Measurements from ENCODE around the gene UEVLD.
A peak's percentile ranks its signal among the peaks of the same experiment; 100 is the strongest.
"Not testable (repeated sequence)": the region's sequence is repeated elsewhere in the genome, so short reads cannot be mapped to it uniquely, and the experiment has no call there.

Gene UEVLD

GRCh38 chr11:18588297-18589252, at the start of gene UEVLD:
Gene UEVLD, minus strand, starts transcription at chr11:18588734. Its CDS starts 80 bp downstream, at chr11:18588654.
- DNase-seq, result peak; percentile 87

- peak; percentile 99 for DNase-seq
Measured at GRCh38 chr11:18634140-18635032, 45.9 kb upstream of the UEVLD start, which contains the start of gene SPTY2D1. Gene SPTY2D1, minus strand, starts transcription at chr11:18634342. Its CDS starts 85 bp downstream, at chr11:18634257.

DNA sequence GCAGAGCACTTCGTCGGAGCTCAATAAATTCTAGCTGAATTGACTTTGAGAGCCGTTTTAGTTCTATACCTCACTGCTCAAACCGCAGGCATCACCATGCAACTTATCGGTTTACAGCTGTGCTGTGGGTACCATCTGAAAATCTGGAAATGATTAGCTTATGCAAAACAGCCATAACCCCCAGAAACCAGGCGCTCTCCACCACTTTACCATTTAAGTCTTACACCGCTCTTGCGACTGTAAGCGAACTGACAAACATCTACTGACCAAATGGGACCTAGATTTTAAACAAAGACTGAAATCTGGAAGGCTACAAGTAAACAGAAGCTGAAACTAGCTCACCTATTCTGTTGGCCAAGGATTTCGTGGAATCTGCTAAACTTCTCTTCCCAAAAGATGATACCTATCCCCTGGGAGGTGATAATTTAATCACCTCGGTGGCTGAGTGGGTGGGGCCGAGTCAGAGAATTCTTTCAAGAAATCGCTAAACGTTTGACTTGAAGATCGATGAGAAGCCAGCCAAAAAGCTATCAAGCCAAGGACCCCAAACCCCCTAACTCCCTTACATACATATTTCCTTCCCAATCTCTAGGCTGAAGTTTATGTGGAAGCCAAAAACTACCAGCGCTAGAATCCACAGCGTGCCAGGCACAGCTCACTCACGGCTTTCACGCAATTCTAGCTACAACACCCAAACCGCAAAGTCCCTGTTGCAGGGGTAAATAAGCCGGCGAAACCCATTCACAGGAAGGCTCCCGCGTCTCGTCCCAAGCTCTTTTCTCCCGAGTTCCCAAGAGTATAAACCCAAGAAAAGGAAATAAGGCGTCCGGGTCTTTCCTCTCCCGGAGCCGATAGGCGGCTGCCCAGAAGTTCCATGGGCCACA, 45.0 kb upstream of the UEVLD start:
- DNase-seq, result peak; percentile 57

DNA sequence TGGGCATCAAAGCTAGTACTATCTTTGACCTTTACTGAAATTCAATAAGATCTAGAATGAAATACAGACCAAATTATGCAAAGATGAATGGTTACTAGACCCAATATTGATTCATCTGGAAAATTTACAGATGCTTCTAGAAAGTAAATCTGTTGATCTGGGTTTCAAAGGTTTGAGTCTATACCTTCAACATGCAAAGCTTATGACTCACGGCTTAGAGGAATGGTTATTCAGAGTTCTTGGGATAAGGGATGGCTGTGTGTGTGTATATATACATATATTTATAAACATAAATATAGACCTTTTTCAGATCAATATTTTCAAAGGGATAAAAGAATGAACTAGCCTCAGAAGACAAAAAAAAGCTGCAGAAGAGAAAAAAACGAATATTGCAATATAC, 44.3 kb upstream of the UEVLD start:
- DNase-seq, result no peak

DNA sequence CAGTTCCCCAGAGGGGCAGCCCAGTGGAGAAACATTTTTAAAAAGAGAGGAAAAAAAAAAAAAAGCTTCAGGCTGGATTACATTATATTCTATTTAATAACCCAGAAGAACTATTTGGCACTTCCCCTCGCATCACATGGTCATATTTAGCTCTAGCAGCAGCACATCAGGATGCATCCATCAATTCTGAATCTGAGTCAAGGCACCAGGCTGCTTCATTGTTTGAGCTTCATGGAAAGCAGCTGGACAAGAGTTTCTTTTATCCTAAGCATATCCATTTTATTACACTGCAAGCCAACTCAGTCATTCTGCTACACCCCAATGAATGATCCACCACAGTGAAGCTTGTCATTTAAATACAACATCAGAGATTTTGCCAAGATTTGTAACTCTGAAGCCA, 35.6 kb upstream of the UEVLD start:
- DNase-seq, result no peak

GRCh38 chr11:18623707-18624106, 35.2 kb upstream of the UEVLD start:
- DNase-seq, result no peak

- no peak for DNase-seq
Measured at GRCh38 chr11:18618342-18619025, 29.9 kb upstream of the UEVLD start.

DNA sequence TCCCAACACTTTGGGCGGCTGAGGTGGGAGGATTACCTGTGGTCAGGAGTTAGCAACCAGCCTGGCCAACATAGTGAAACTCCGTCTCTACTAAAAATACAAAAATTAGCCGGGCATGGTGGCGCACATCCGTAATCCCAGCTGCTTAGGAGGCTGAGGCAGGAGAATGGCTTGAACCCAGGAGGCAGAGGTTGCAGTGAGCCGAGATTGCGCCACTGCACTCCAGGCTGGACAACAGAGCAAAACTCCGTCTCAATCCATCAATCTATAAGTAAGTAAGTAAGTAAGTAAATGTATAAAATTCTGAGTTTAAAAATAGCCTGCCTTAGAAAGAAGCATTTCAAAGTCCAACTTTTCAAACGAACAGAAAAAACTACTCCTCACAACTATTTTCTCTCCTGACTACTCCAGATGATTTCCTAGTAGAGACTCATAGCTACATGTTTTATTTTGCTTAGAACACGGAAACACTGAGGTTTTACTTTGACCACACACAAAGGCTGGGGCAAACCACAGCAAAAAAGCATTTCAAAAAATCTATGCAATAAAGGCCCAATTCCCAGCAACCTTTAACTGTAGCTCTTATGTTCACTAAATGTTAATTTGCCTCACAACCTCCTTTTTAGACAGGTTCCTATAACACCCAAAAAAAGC, 29.3 kb upstream of the UEVLD start:
- DNase-seq, result peak; percentile 32

- DNase-seq, result peak; percentile 39
Measured at GRCh38 chr11:18615628-18616392, 27.3 kb upstream of the UEVLD start.

- no peak for DNase-seq
Measured at GRCh38 chr11:18614667-18615066, 26.1 kb upstream of the UEVLD start.

DNA sequence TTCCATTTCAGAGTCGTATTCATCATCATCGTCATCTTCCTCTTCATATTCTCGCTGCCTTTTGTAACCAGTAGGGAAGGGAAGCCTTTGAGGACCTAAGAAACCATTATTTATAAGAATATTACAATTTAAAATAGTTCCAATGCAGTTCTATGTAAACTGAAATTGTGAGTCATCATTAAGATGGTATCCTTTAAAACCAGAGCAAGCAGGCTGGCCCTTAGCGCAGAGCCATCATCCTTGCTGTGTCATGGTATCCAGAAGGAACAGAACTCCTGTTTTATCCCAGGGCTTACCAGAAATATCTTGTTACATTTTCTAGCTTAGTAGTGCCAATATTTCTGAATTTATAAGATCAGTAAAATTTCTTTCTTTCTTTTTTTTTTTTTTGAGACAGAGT, 23.9 kb upstream of the UEVLD start:
- DNase-seq, result no peak

- DNase-seq, result no peak
Measured at GRCh38 chr11:18611196-18611595, 22.7 kb upstream of the UEVLD start.

DNA sequence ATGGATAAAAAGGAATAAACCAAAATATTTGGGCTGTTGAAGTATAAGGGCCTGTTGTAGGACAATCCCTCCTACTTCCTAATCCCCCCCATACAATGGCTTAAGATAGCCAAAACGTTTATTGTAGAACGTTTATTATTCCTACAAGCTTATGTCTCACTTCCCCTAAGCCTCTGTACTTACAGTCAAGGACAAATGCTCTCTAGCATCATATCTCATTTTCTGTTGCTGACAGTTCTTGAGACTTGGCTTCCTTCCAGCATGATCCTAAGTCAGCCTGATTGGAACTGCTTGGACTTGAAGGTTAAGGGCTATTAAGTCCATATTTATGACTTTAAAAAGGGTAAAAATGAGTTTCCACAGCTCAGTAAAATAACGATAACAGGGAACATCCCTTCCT, 19.8 kb upstream of the UEVLD start:
- DNase-seq, result no peak

DNA sequence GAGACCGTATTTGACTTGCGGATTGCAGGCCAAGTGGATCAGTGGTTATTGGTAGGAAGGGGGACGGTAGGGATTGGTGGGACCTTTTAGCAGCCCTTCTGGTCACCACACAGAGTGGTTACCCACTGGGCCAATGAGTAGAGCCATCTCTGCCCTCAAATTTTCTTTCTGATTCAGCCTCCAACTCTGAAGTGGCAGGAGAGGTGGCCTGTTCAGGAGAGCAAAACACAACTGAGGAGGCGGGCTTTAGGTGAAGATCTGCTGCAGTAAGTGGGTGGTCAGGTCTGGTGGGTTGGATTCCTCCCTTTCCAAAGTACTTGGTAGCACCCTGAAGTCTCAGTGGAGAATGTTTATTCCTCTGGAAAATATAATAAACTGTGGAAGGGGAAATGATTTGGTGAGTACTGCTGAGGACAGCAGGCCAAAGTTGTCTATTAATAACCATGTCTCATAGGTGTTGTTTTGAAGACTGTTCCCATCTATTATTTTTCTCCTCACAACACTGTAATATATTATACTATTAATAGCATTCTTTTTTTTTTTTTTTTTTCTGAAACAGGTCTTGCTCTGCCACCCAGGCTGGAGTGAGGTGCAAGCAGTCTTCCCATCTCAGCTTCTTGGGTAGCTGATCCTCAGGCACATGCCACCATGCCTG, 12.5 kb upstream of the UEVLD start:
- no peak for DNase-seq

DNA sequence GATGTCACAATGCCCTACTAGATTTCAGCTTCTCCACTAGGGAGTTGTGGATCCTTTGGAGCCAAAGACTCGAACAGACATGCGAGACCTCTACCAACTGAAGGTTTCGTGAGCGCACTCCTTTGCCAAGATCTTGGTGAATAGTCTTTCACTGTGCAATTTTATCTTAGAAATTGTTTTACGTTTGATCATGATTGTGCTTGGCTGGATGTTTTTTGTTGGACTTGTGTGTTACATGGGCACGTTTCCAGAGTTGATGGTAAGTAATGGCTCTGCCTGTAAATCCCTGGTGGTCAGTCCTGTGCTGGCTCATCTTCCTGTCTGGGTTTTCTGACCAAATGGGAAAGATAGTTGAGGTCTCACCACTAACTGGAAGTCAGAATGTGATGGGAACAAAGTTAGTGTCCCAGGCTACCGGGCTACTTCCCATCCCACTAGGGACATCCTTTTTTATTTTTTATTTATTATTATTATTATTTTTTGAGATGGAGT, 11.3 kb upstream of the UEVLD start, which contains the start of gene MISFA:
Gene MISFA (plus strand): TSS at position 51 of the 492 bp plus-strand sequence. CDS start 140 bp downstream, at position 191.
- DNase-seq, result no peak

GRCh38 chr11:18594999-18595749, 6.6 kb upstream of the UEVLD start:
- DNase-seq, result no peak

GRCh38 chr11:18594088-18594487, 5.6 kb upstream of the UEVLD start:
- DNase-seq, result not testable (repeated sequence)

DNA sequence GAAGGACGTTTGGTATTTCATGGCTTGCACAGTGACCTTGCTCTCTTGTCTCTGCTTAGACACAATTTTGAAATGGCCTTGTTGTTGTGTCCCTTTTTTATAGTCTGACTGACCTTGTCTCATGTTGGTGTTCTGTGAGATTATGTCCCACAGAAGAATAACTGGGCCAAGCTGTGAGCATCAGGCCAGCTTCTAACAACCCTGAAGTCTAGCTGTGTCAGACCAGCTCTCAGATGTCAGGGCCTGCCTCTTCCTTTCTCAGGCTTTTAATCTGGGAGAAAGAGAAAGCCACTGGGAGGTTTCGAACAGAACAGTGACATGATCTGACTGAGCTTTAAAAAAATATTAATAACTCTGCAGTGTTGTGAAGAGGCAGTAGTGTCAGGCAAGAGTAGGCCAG, 2.0 kb upstream of the UEVLD start:
- no peak for DNase-seq

GRCh38 chr11:18581825-18582224, 6.7 kb downstream of the UEVLD start:
- DNase-seq, result no peak

All from fibroblast of skin of right quadriceps (primary cell).